ENCODE results near the gene EPS15.
"Not testable (repeated sequence)": the region's sequence is repeated elsewhere in the genome, so short reads cannot be mapped to it uniquely, and the experiment has no call there.

EPS15 gene

DNA sequence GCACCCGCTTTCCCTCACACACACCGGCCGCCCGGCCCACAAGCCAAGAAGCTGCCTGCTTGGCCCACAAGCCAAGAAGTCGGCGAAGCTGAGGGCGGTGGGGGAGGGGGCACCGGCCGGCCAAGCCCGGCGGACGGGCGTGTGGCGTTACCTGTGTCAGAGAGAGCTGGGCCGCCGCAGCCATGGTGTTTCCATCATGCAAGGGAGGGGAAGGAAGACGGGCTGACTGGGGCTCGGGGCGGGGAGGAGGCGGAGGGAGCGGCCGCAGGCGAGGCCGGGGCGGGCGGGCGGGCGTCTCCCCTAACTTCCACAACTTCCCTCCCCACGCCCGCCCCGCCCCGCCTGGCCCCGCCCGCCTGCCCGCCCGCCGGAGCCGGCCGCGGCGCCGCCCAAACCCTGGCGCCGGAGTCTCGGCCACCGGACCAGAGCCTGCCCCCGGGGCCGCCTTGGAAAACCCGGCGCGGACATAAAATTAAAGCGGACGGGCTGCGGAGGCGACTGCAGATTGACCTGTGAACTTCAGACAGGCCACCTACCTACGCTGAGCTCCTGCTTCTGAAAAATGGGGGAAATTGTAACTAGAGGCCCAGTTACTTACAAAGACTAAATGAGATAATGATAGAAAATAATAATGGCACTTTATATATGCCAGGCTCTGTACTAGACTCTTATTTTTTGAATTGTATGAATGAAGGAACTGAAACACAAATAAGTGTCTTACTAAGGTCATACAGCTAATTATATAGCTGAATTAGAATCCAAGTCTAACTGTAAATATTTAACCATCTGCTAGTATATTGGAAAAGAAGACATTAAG is at the start of gene EPS15:
Gene EPS15 (minus strand): TSS at position 219 of the 817 bp plus-strand sequence. CDS start 35 bp downstream, at position 184.
- DNase-seq, result peak; percentile 64

DNA sequence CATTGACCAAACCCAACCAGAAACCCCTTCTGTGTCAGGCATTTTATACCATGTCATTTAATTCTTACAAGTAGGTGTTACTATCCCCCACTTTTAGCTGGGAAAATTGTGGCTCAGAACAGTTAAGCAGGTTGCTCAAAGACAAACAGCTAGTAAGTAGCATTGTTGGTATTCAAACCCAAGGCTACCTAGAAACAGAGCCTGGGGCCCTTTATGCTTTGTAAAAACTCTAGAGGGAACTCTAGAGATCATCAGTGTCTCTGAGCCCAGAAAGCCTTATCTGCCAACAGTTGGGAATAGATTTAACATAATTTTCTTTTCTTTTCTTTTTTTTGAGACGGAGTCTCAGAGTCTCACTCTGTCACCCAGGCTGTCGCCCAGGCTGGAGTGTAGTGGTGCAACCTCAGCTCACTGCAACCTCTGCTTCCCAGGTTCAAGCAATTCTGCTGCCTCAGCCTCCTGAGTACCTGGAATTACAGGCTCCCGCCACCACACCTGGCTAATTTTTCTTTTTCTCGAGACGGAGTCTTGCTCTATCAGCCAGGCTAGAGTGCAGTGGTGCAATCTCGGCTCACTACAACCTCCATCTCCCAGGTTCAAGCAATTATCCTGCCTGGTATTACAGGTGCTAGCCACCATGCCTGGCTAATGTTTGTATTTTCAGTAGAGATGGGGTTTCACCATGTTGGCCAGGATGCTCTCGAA is 49.3 kb upstream of the EPS15 start:
- DNase-seq, result no peak

GRCh38 chr1:51567653-51568052 is 48.6 kb upstream of the EPS15 start:
- no peak for DNase-seq

DNA sequence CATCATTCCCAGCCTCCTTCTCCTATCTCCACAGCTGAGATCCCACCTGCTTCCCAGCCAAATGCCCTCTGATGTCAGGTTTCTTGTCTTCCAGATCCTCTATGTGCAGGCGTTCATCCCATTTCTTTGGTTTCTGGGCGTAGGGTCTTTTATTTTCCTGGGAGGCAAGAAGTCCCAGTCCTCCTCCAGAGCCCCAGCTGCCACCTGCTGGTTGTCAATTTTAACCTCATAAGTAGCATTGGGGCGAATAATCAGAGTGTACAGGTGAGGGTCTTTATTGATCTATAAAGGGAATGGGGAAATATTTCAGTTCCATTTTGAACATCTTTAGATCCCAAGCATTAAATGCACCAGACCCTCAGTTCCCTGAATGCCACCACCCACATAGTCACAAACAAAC is 47.2 kb upstream of the EPS15 start:
- DNase-seq, result no peak

DNA sequence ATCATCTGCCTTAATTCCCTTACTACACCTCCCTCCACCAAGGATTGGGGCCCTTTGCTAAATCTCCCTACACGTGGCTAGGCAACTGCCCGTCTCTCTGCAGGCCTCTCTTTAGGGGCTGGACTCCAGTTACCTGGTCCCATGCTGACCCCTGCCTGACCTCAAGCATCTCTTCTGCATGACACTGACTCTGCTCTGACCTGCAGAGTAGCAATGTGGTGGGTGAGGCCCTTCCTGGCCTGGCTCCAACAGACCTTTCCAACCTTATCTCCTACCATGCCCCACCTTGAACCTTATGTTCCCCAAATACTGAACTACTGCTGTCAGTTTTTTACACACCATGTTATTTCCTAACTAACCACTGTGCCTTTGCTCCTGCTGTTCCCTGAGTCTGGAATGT is 45.9 kb upstream of the EPS15 start:
- DNase-seq, result no peak

DNA sequence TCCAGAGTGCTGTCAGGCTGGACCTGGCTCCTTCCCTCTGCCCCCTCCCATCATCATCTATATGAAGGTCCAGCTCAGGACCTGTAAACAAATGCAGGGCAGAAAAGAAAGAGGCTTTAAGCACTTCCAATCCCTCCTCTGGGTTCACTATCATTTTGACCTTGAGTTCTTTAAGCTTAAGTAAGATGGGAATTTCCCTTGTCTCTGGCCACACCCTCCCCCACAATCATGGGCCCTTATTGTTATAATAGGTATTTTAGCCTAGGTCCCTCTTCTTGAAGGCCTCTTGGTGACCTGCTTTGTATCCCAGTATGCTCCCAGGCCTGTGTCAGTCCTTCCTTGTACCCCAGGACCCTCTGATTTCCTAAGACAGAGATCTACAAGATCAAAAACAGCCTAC is 45.1 kb upstream of the EPS15 start:
- DNase-seq, result no peak

DNA sequence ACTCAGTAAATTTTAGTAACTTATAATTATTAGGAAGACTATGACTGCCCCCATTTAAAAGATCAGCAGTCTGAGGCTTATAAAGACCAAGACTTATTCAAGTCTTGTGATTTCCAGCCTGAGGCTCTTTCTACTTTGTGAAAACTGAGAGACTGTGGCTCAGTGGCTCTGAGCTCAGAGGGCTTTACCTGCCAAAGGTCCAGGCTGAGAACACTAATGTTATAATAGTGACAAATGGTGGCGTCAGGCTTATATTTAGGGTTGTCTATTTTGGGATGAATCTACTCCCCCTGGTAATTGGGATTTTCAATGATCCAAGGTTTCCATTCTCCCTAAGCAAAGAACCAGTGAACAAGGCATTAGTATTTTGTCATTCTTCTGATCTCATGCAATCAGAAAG is 42.6 kb upstream of the EPS15 start:
- no peak for DNase-seq

DNA sequence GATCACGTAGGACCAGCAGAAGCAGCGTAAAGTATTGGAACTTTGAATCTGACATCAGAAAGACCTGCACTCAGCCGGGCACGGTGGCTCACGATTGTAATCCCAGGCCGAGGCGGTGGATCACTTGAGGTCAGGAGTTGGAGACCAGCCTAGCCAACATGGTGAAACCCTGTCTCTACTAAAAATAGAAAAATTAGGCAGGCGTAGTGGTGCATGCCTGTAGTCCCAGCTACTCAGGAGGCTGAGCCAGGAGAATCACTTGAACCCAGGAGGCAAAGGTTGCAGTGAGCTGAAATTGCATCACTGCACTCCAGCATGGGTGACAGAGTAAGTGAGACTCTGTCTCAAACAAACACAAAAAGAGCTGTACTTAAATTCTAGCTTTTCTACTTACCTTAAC is 41.8 kb upstream of the EPS15 start:
- not testable (repeated sequence) for DNase-seq

DNA sequence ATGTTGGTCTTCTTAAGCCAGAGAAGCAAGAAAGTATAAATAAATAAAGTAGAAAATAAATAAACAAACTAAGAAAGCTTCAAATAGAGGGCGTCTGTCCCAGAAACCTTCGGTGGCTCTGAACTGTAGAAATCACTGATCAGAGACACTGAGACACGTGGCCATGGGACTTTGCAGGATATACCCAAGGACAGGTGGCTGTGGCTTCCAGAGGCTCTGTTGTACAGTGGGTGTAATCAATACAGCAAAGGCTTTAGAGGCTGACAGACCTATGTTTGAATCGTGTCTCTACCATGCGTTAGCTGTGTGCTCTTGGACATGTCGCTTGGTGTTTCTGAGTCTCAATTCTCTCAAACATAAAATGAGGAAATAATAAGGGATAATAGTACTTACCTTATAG is 41.0 kb upstream of the EPS15 start:
- no peak for DNase-seq

- no peak for DNase-seq
Measured at GRCh38 chr1:51559501-51559900, 40.4 kb upstream of the EPS15 start.

DNA sequence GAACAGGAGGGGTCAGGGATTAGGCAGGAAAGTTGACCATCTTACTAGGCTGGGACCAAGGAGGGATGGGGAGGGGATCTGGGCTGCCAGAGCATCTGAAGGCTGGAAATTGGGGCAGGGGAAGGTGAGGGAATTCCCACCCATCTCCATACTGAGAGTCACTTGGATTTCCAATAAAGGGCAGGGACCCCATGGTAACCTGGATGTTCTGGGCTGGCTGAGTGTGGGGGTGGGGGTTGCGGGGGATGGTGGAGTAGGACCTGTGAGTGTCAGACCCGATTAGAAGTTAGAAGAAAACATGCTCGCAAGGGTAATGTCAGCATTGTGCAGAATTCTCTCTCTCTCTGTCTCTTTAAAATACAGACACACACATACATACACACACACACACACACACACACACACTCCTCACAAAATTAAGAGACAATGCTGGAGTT is 40.0 kb upstream of the EPS15 start:
- no peak for DNase-seq

DNA sequence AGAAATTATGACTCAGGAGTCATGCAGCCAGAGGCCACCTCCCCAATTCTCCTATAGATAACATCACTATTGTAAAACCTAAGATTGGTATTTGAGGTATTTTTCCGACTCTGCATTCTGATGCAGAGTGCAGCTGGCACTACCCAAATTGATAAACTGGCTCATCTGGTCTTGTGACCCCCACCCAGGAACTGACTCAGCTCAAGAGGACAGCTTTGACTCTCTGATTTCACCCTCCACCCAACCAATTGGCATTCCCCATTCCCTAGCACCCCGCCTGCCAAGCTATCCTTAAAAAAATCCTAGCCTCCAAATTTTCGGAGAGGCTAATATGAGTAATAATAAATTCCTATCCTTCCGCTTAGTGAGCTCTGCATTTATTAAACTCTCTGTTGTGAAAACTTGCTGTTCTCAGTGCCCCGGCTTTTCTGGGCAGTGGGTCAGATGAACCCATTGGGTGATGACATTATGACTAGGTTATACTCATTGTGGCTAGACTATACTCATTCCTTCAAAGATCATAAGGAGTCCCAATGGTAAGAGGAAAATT is 39.4 kb upstream of the EPS15 start:
- no peak for DNase-seq

DNA sequence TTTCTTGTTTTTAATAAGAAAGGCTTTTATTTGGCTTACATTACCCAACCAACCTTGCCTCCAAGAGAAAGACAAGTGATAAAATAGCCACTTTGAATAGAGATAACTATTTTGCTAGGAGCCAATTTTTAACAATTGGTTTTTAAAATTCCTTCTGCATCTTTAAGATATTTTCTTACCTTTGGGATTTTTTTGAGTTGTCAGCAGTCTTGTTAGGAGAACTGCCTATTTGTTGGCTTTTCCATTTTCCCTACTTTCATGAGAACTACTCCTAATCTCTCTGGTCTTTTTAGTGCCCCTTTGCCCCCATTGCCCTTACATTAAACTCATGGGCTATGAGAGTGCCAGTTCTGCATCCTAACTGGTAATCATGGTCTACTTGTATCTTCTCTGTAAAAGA is 38.1 kb upstream of the EPS15 start:
- no peak for DNase-seq

DNA sequence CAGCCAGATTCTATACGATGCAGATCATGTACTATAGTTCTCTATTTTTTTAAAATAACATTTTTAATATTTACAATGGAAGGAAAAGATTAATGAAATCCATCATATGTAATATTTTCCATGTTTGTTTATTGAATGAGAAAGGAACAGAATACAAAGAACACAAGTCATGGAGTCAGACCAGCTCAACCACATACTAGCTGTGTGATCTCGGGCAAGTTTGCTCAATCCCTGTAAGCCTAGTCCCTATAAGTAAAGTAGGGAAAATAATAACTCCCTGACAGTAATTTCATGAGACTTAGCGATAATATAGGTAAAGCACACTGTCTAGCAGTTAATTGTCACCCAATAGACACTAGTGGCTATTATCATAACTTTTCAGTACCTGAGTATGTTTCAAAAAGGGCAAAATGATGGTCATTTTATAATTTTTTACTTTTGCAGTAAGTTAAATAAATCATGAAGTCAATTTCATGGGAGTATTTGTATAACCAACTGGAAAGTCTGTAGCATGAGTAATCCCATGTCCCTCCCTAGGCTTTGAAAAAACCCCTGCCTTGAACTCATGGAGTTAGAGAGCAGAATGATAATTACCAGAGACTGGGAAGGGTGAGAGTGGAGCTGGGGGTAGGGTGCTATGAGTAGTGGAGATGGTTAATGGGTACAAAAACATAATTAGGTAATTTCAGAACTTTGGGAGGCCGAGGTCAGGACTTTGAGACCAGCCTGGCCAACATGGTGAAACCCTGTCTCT is 37.0 kb upstream of the EPS15 start:
- no peak for DNase-seq

DNA sequence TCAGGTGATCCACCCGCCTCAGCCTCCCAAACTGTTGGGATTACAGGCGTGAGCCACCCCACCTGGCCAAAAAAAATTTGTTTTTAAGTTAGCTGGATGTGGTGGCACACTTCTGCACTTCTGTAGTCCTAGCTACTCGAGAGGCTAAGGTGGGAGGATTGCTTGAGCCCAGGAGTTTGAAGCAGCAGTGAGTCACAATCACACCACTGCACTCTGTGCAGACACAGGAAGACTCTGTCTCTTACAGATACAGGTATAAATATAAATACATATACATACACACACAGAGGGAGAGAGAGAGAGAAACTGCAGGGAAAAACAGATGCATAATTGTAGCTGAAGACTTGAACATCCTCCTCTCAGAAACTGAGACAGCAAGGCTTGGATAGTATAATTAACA is 34.8 kb upstream of the EPS15 start:
- DNase-seq, result no peak

GRCh38 chr1:51552929-51553807 is 34.1 kb upstream of the EPS15 start:
- DNase-seq, result no peak

- no peak for DNase-seq
Measured at GRCh38 chr1:51551848-51552296, 32.8 kb upstream of the EPS15 start.

- no peak for DNase-seq
Measured at GRCh38 chr1:51551081-51551480, 32.0 kb upstream of the EPS15 start.

GRCh38 chr1:51549901-51550300 is 30.8 kb upstream of the EPS15 start:
- no peak for DNase-seq

GRCh38 chr1:51549016-51549619 is 30.1 kb upstream of the EPS15 start:
- DNase-seq, result no peak

DNA sequence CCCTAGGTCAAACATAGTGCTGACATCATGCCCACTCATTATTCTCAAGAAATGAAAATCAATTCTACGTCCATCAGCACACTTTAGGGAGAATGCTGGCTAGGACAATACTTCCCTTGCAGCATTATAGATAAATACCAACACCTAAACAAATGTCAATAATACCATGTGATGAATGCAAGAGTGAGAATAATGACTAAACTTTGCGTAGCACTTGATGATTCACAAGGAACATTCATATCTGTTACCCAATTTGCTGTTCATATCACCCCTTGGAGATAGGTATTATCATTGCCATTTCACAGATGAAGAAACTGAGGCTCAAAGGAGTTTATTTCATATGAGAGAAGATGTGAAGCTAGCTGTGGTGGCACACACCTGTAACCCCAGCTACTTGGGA is 24.8 kb upstream of the EPS15 start:
- DNase-seq, result no peak

All from KG1 (cell line).